Mesendoderm (in vitro differentiated cells): ENCODE results near the gene SMS.

Experiments
- DNase-seq: peaks from one replicate; pipeline ENCODE4 v3.0.0; 2013
- H2AK5ac ChIP-seq: 2 replicates; pipeline ENCODE4 v1.6.1; 2013; ENCODE audit warnings: low read length, inconsistent platforms
- H2BK120ac ChIP-seq: 2 replicates; pipeline ENCODE4 v1.6.1; 2013; ENCODE audit warnings: low read depth, mild to moderate bottlenecking, low read length, moderate library complexity, mixed read lengths
- H2BK15ac ChIP-seq: replicated peaks from 2 replicates; pipeline ENCODE4 v1.6.1; 2013; ENCODE audit warnings: low read depth, mild to moderate bottlenecking, moderate library complexity
- H2BK5ac ChIP-seq: 2 replicates; pipeline ENCODE4 v1.6.1; 2013; ENCODE audit warnings: low read length, inconsistent platforms
- H3K18ac ChIP-seq: 2 replicates; pipeline ENCODE4 v1.6.1; 2013; ENCODE audit warnings: mild to moderate bottlenecking, low read length, mixed read lengths
- H3K23ac ChIP-seq: one replicate; pipeline ENCODE4 v1.6.1; 2013; ENCODE audit warnings: low read length
- H3K27ac ChIP-seq: 2 replicates; pipeline ENCODE4 v1.5.1; 2013; ENCODE audit warnings: low read depth, mild to moderate bottlenecking, inconsistent platforms, low read length, moderate library complexity
- H3K27me3 ChIP-seq: 2 replicates; pipeline ENCODE4 v1.6.1; 2013; ENCODE audit warnings: low read length, control low read depth, mild to moderate bottlenecking, inconsistent platforms; ENCODE audit not compliant: insufficient read depth, poor library complexity
- H3K36me3 ChIP-seq: 2 replicates; pipeline ENCODE4 v1.6.1; 2013; ENCODE audit warnings: low read length, inconsistent platforms; ENCODE audit not compliant: control insufficient read depth, insufficient read depth
- H3K4ac ChIP-seq: one replicate; pipeline ENCODE4 v1.6.1; 2013; ENCODE audit warnings: low read depth, mild to moderate bottlenecking, low read length, moderate library complexity
- H3K4me1 ChIP-seq: 2 replicates; pipeline ENCODE4 v1.6.1; 2013; ENCODE audit warnings: low read depth, low read length, inconsistent platforms; ENCODE audit not compliant: control insufficient read depth
- H3K4me2 ChIP-seq: 2 replicates; pipeline ENCODE4 v1.6.1; 2013; ENCODE audit warnings: low read length
- H3K4me3 ChIP-seq: 2 replicates; pipeline ENCODE4 v1.5.1; 2013; ENCODE audit warnings: mild to moderate bottlenecking, low read length
- H3K56ac ChIP-seq: one replicate; pipeline ENCODE4 v1.6.1; 2013; ENCODE audit warnings: low read length
- H3K79me1 ChIP-seq: 2 replicates; pipeline ENCODE4 v1.6.1; 2013; ENCODE audit warnings: low read length, inconsistent platforms
- H3K79me2 ChIP-seq: 2 replicates; pipeline ENCODE4 v1.6.1; 2013; ENCODE audit warnings: mild to moderate bottlenecking, low read length; ENCODE audit not compliant: control insufficient read depth, insufficient read depth
- H3K9ac ChIP-seq: 2 replicates; pipeline ENCODE4 v1.6.1; 2013; ENCODE audit warnings: low read length, inconsistent platforms
- H4K5ac ChIP-seq: one replicate; pipeline ENCODE4 v1.6.1; 2013; ENCODE audit warnings: low read length
- H4K8ac ChIP-seq: one replicate; pipeline ENCODE4 v1.6.1; 2013; ENCODE audit warnings: low read depth, mild to moderate bottlenecking, control low read depth, low read length, moderate library complexity
- WGBS: extraction: QIAGEN DNeasy Blood & Tissue Kit; methylation state at CpG from one replicate; pipeline ENCODE4 v1.1.7; 2013; ENCODE audit warnings: low lambda C conversion rate, missing lambda C conversion rate; ENCODE audit not compliant: insufficient coverage; ENCODE audit errors: extremely low coverage; 5-methylcytosine and 5-hydroxymethylcytosine counted together

The SMS gene

DNA sequence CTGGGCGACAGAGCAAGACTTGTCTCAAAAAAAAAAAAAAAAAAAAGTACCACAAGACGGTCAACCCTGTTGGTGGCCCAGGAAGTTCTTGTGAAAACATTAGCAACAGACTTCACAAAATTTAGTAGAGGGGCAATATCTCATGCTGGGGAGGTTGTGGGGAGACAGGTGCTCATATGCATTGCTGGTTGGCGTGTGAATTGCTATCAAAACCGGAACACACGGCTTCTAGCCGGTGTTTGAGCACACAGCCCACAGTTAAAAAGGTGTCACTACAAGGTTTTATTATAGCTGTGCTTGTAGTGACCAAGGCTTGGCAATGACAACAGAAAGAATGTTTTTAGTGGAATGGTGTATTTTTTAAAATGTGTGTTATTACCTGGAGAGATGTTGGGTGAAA, 41.8 kb downstream of the SMS start:
- Histone ChIP-seq H2AK5ac (no peak overlapping the region), H4K5ac (no peak overlapping the region), H3K9ac (no peak overlapping the region), H3K23ac (no peak overlapping the region), H3K4me1 (no peaks in the 10 kb centered on the region), H2BK120ac (no peak overlapping the region), H2BK5ac (no peak overlapping the region), H2BK15ac (no peak overlapping the region), H3K79me1 (no peaks in the 10 kb centered on the region), H4K8ac (no peak overlapping the region), H3K27me3 (no peaks in the 10 kb centered on the region), H3K27ac (no peak overlapping the region), H3K4me3 (no peak overlapping the region), H3K79me2 (no peaks in the 10 kb centered on the region), H3K56ac (no peak overlapping the region), H3K18ac (no peak overlapping the region), H3K36me3 (no peaks in the 10 kb centered on the region), H3K4me2 (no peak overlapping the region), H3K4ac (no peak overlapping the region)
- no CpG with 5 or more reads among the region's 6 CpGs for WGBS
- no peak for DNase-seq

DNA sequence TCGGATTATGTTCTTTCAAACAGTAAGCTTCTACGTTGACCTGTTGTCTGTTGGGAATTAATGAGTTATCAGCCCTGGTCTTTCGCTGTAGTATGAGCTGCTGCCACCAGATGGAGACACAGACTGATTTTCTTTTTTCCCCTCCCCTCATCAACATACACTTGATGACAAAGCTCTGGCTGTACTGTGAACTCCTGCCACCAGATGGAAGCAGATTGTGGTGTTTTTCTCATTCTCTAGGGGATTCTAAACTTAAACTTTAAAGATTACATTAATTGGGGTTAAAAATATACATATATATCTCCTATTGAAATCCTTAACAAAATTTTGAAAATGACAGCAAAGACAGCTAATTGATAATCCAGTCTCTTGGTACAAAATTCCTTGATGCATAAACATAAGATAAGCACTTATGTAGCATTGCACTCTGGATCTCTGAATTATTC, 44.8 kb downstream of the SMS start:
- H3K4me1 ChIP-seq = no peaks in the 10 kb centered on the region
- no peak overlapping the region for H3K4me2 ChIP-seq
- no peak overlapping the region for H3K4me3 ChIP-seq
- no CpG with 5 or more reads among the region's 3 CpGs for WGBS
- no peak overlapping the region for H4K5ac ChIP-seq
- peak; percentile 75 for DNase-seq
- no peak overlapping the region for H4K8ac ChIP-seq
- H3K79me1 ChIP-seq = no peaks in the 10 kb centered on the region
- H3K4ac ChIP-seq = no peak overlapping the region
- no peak overlapping the region for H2BK15ac ChIP-seq
- H3K18ac ChIP-seq = no peak overlapping the region
- no peak overlapping the region for H3K23ac ChIP-seq
- H2AK5ac ChIP-seq = no peak overlapping the region
- no peaks in the 10 kb centered on the region for H3K79me2 ChIP-seq
- no peaks in the 10 kb centered on the region for H3K27me3 ChIP-seq
- no peak overlapping the region for H3K9ac ChIP-seq
- no peaks in the 10 kb centered on the region for H3K36me3 ChIP-seq
- H2BK5ac ChIP-seq = no peak overlapping the region
- H2BK120ac ChIP-seq = no peak overlapping the region
- no peak overlapping the region for H3K56ac ChIP-seq
- no peak overlapping the region for H3K27ac ChIP-seq

DNA sequence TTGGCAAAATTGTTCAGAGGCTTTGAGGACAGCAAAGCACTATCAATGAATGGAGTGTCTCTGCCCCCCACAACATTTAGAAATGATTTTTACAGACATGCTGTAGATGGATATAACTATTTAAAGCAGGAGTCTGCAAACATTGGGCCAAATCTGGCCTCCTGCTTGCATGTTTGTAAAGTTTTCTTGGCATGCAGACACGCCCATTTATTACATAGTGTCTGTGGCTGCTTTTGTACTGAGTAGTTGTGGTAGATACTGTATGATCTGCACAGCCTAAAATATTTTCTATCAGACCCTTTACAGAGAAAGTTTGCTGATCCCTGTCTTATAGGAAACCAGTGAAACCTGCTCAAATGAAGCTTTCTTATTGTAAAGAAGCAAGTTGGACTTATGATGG, 46.1 kb downstream of the SMS start:
- Histone ChIP-seq H4K5ac (no peak overlapping the region), H2BK5ac (no peak overlapping the region), H3K56ac (no peak overlapping the region), H3K4me2 (no peak overlapping the region), H3K27ac (no peak overlapping the region), H2AK5ac (no peak overlapping the region), H4K8ac (no peak overlapping the region), H3K23ac (no peak overlapping the region), H2BK15ac (no peak overlapping the region), H3K27me3 (no peaks in the 10 kb centered on the region), H3K4ac (no peak overlapping the region), H3K9ac (no peak overlapping the region), H3K18ac (no peak overlapping the region), H3K4me1 (no peaks in the 10 kb centered on the region), H3K36me3 (no peaks in the 10 kb centered on the region), H3K4me3 (no peak overlapping the region), H3K79me1 (no peaks in the 10 kb centered on the region), H2BK120ac (no peak overlapping the region), H3K79me2 (no peaks in the 10 kb centered on the region)
- WGBS = no CpG with 5 or more reads among the region's 1 CpG
- no peak for DNase-seq

DNA sequence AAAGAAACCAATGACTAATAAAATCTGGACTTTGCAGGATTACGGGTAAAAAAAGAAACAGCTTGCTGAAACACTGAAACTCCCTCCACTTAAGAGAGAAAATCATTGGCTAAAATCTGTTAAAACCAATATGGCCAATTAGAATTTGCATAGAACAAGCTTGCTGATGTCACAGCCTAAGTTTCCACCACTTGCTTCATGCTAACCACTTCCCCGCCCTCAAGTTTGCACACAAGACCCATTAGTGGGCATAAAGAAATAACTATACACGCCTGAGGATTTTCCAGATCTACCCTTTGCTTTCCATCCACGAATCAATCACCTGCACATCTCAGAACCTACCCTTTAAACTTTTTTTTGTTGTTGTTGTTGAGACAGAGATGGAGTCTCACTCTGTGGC, 48.9 kb downstream of the SMS start:
- H3K56ac ChIP-seq = no peak overlapping the region
- no peak overlapping the region for H3K27ac ChIP-seq
- H4K5ac ChIP-seq = no peak overlapping the region
- no peaks in the 10 kb centered on the region for H3K79me2 ChIP-seq
- H3K79me1 ChIP-seq = no peaks in the 10 kb centered on the region
- no peak overlapping the region for H4K8ac ChIP-seq
- H3K4me2 ChIP-seq = no peak overlapping the region
- no peaks in the 10 kb centered on the region for H3K4me1 ChIP-seq
- no peak overlapping the region for H2BK120ac ChIP-seq
- H3K4me3 ChIP-seq = no peak overlapping the region
- H2BK15ac ChIP-seq = no peak overlapping the region
- H3K27me3 ChIP-seq = no peaks in the 10 kb centered on the region
- H2AK5ac ChIP-seq = no peak overlapping the region
- H3K36me3 ChIP-seq = no peaks in the 10 kb centered on the region
- DNase-seq = no peak
- no peak overlapping the region for H3K9ac ChIP-seq
- H3K23ac ChIP-seq = no peak overlapping the region
- no peak overlapping the region for H2BK5ac ChIP-seq
- H3K4ac ChIP-seq = no peak overlapping the region
- H3K18ac ChIP-seq = no peak overlapping the region
- no CpG with 5 or more reads among the region's 4 CpGs for WGBS

DNA sequence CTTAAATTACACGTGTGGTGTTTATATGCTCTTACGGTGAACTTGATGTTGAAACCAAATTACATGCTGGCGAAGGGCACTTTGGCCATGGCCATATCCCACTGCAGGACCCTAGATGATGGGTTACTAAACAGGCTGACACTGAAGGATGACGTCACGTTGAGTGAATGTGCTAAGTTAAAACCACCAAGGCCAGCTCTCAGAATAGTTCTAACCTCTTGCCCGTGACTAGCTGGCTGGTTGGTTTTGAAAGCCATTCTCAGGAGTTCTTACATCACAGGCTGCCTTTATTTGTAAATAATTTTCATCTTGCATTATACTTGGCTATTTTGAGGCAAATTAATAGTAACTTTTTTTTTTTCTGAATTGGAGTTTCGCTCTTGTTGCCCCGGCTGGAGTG, 50.3 kb downstream of the SMS start:
- Histone ChIP-seq H3K27me3 (no peaks in the 10 kb centered on the region), H3K27ac (no peak overlapping the region)
- WGBS = no CpG with 5 or more reads among the region's 8 CpGs

DNA sequence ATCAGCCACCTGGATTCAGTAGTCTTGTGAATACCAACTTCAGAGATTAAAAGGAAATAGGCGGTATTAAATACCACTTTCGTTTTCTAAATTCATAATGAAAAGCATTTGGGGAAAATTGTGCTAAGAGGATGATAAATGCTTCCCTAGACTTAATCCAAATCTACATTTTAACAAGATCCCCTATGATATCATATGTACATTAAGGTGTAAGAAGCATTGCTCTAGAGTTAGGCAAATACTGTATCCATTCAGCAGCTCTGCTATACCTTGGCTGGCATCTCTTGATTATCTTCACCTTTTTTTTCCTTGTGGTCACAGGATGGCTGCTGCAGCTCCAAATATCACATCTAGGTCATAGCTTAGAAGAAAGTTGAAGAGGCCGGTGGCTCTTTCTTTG, 51.0 kb downstream of the SMS start:
- no peaks in the 10 kb centered on the region for H3K36me3 ChIP-seq
- no peak overlapping the region for H3K4me3 ChIP-seq
- no peaks in the 10 kb centered on the region for H3K79me1 ChIP-seq
- H3K18ac ChIP-seq = no peak overlapping the region
- no peak overlapping the region for H2BK15ac ChIP-seq
- WGBS = no CpG with 5 or more reads among the region's 3 CpGs
- H2BK5ac ChIP-seq = no peak overlapping the region
- H3K56ac ChIP-seq = no peak overlapping the region
- H4K5ac ChIP-seq = no peak overlapping the region
- no peaks in the 10 kb centered on the region for H3K27me3 ChIP-seq
- H3K4me2 ChIP-seq = no peak overlapping the region
- no peaks in the 10 kb centered on the region for H3K79me2 ChIP-seq
- H3K4ac ChIP-seq = no peak overlapping the region
- no peak for DNase-seq
- H2BK120ac ChIP-seq = no peak overlapping the region
- H3K4me1 ChIP-seq = no peaks in the 10 kb centered on the region
- H3K23ac ChIP-seq = no peak overlapping the region
- no peak overlapping the region for H2AK5ac ChIP-seq
- H3K9ac ChIP-seq = no peak overlapping the region
- H3K27ac ChIP-seq = no peak overlapping the region
- H4K8ac ChIP-seq = no peak overlapping the region

More for the DNA sequence above, 50.3 kb downstream of the SMS start:
- H3K56ac ChIP-seq = no peak overlapping the region
- no peak overlapping the region for H2AK5ac ChIP-seq
- no peak overlapping the region for H3K9ac ChIP-seq
- H4K8ac ChIP-seq = no peak overlapping the region
- H2BK120ac ChIP-seq = no peak overlapping the region
- H2BK5ac ChIP-seq = no peak overlapping the region
- H3K79me1 ChIP-seq = no peaks in the 10 kb centered on the region
- H3K4me3 ChIP-seq = no peak overlapping the region
- H3K23ac ChIP-seq = no peak overlapping the region
- no peaks in the 10 kb centered on the region for H3K79me2 ChIP-seq
- no peak overlapping the region for H3K4ac ChIP-seq
- H2BK15ac ChIP-seq = no peak overlapping the region
- H3K18ac ChIP-seq = no peak overlapping the region
- no peaks in the 10 kb centered on the region for H3K4me1 ChIP-seq
- no peak for DNase-seq
- H3K4me2 ChIP-seq = no peak overlapping the region
- H3K36me3 ChIP-seq = no peaks in the 10 kb centered on the region
- no peak overlapping the region for H4K5ac ChIP-seq
